OCI-LY3 (cell line): ENCODE measurements around the gene PSAPL1.

ENCODE experiments used
- H2AFZ ChIP-seq: fragments of 200-600, 300-600 bp; shearing (Covaris generic); 2 replicates; pipeline ENCODE4 v1.6.0; 2014; ENCODE audit warnings: antibody characterized with exemption, low read depth, low read length
- H3K27ac ChIP-seq: fragments of 200-600, 300-600 bp; sonication (generic); 2 replicates; pipeline ENCODE4 v1.5.1; 2014; ENCODE audit warnings: mild to moderate bottlenecking, low read length, moderate library complexity, mixed read lengths
- H3K27me3 ChIP-seq: fragments of 200-600, 300-600 bp; sonication (generic); 2 replicates; pipeline ENCODE4 v1.6.1; 2014; ENCODE audit warnings: low read depth, low read length, mixed read lengths
- H3K36me3 ChIP-seq: fragments of 200-600, 300-600 bp; sonication (generic); replicated peaks from 2 replicates; pipeline ENCODE3; 2014; ENCODE audit warnings: low read depth, low read length, mixed read lengths
- H3K4me1 ChIP-seq: fragments of 300-600, 200-600 bp; sonication (generic); 2 replicates; pipeline ENCODE4 v1.6.1; 2014; ENCODE audit warnings: low read length, mixed read lengths
- H3K4me2 ChIP-seq: fragments of 200-600, 300-600 bp; sonication (generic); 2 replicates; pipeline ENCODE4 v1.6.1; 2014; ENCODE audit warnings: low read length, mixed read lengths
- H3K4me3 ChIP-seq: fragments of 300-600, 200-600 bp; sonication (generic); 2 replicates; pipeline ENCODE4 v1.5.1; 2014; ENCODE audit warnings: antibody characterized with exemption, mild to moderate bottlenecking, low read length, moderate library complexity
- H3K79me2 ChIP-seq: fragments of 300-600, 200-600 bp; shearing (Covaris generic); 2 replicates; pipeline ENCODE4 v1.6.1; 2014; ENCODE audit warnings: mild to moderate bottlenecking, low read length, mixed read lengths
- H3K9ac ChIP-seq: fragments of 300-600, 200-600 bp; shearing (Covaris generic); 2 replicates; pipeline ENCODE4 v1.6.0; 2014; ENCODE audit warnings: mild to moderate bottlenecking, low read length, moderate library complexity
- H3K9me3 ChIP-seq: fragments of 200-600, 300-600 bp; shearing (Covaris generic); 2 replicates; pipeline ENCODE4 v1.6.1; 2014; ENCODE audit warnings: low read length, mixed read lengths; ENCODE audit not compliant: insufficient read depth
- H4K20me1 ChIP-seq: fragments of 200-600, 300-600 bp; sonication (generic); 2 replicates; pipeline ENCODE4 v1.6.1; 2016; ENCODE audit warnings: low read length, mixed read lengths; ENCODE audit not compliant: insufficient read depth
- EZH2phosphoT487 ChIP-seq: fragments of 200-600 bp; shearing (Covaris generic); IDR thresholded peaks from 2 replicates; pipeline ENCODE4 v1.6.1; 2018; ENCODE audit warnings: antibody characterized with exemption, mixed run types, low read depth
- TF ChIP-seq, protein P1 (sequence below): fragments of 200-600, 300-600 bp; sonication (generic); IDR thresholded peaks from 2 replicates; pipeline ENCODE4 v1.5.1; 2014; ENCODE audit warnings: antibody characterized with exemption, low read length, low read depth

Gene PSAPL1

DNA sequence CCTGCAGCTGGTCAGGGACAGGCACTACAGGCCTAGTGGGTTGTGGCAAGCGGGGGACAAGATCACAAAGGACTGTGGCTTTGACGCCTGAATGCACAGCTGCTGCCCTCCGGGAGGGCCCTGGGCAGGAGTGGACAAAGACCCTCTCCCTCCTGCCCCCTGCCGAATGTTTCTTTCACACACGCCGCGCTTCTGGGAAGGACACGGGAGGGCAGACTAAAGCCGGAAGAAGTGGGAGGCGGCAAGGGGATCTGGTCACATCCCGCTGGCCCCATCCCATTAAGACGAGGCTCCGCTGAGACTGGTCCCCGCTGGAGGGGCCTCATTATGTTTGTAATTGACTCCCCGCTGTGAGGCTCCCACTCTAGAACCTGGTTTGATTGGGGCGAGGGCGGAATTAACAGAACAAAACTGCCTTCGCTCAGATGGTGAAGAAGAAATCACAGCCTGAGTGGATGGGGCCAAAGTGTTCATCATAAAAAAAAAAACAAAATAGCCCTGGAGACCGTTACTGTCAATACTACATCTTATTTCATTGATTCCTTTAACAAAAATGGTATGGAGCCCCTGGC lies 37.8 kb upstream of the PSAPL1 start:
- no peaks in the 10 kb centered on the region for H3K4me1 ChIP-seq
- H3K9ac ChIP-seq: no peak overlapping the region
- no peak overlapping the region for H2AFZ ChIP-seq
- no peak overlapping the region for H3K27ac ChIP-seq
- H3K79me2 ChIP-seq: no peaks in the 10 kb centered on the region
- no peak overlapping the region for H3K4me2 ChIP-seq
- no peaks in the 10 kb centered on the region for H3K36me3 ChIP-seq
- H3K9me3 ChIP-seq: no peaks in the 10 kb centered on the region
- H3K4me3 ChIP-seq: no peak overlapping the region
- TF ChIP-seq EZH2phosphoT487: no peak
- TF ChIP-seq, protein P1, sequence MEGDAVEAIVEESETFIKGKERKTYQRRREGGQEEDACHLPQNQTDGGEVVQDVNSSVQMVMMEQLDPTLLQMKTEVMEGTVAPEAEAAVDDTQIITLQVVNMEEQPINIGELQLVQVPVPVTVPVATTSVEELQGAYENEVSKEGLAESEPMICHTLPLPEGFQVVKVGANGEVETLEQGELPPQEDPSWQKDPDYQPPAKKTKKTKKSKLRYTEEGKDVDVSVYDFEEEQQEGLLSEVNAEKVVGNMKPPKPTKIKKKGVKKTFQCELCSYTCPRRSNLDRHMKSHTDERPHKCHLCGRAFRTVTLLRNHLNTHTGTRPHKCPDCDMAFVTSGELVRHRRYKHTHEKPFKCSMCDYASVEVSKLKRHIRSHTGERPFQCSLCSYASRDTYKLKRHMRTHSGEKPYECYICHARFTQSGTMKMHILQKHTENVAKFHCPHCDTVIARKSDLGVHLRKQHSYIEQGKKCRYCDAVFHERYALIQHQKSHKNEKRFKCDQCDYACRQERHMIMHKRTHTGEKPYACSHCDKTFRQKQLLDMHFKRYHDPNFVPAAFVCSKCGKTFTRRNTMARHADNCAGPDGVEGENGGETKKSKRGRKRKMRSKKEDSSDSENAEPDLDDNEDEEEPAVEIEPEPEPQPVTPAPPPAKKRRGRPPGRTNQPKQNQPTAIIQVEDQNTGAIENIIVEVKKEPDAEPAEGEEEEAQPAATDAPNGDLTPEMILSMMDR: no peak
- no peaks in the 10 kb centered on the region for H3K27me3 ChIP-seq
- H4K20me1 ChIP-seq: no peaks in the 10 kb centered on the region

DNA sequence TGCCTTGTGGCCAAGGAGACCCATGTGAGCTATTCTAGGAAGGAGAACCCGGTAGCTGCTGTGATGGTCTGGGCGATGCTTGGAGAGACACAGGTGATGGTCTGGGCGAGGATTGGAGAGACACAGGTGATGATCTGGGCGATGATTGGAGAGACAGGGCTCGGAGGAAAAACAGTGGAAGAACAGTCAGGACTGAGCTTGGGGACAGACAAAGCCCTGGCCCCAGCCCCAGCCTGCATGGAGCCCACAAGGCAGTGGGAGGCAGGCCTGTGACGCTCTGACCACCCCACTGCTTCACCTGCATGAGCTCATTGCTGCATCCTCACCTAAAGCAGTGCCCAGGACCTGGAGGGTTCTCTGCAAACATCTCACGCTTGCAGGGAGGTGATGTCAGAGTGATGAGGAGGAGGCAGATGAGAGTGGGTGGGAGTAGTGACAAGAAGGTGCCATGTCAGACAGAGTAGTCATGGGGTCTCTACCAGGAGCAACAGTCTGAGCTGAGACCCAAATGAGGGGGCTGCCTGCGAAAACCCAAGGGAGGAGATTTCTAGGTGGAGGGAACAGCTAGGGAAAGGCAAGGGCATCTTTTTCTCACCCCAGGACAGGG lies 35.9 kb upstream of the PSAPL1 start:
- H3K27me3 ChIP-seq: no peaks in the 10 kb centered on the region
- no peak overlapping the region for H3K4me3 ChIP-seq
- no peak overlapping the region for H3K27ac ChIP-seq
- no peaks in the 10 kb centered on the region for H4K20me1 ChIP-seq
- H2AFZ ChIP-seq: no peak overlapping the region
- H3K9me3 ChIP-seq: no peaks in the 10 kb centered on the region
- no peaks in the 10 kb centered on the region for H3K4me1 ChIP-seq
- TF ChIP-seq EZH2phosphoT487: no peak
- TF ChIP-seq, protein P1: no peak
- H3K9ac ChIP-seq: no peak overlapping the region
- H3K79me2 ChIP-seq: no peaks in the 10 kb centered on the region
- no peak overlapping the region for H3K4me2 ChIP-seq
- H3K36me3 ChIP-seq: no peaks in the 10 kb centered on the region

DNA sequence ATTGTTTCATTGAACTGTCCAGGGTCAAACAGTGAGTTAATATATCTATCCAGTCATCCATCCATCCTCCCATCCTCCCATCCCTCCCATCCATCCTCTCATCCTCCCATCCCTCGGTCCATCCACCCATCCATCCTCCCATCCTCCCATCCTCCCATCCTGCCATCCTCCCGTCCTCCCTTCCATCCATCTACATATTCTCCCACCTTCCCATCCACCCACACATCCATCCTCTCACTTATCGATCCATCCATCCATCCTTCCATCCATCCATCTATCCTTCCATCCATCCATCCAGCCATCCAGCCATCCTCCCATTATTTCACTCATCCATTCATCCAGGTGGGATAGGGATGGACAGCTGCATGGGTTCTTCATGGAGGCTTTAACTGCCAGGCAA lies 35.4 kb upstream of the PSAPL1 start:
- Histone ChIP-seq H3K9me3 (no peaks in the 10 kb centered on the region), H3K4me3 (no peak overlapping the region), H3K4me1 (no peaks in the 10 kb centered on the region), H3K9ac (no peak overlapping the region), H3K27ac (no peak overlapping the region), H3K79me2 (no peaks in the 10 kb centered on the region), H3K27me3 (no peaks in the 10 kb centered on the region), H3K4me2 (no peak overlapping the region), H3K36me3 (no peaks in the 10 kb centered on the region), H2AFZ (no peak overlapping the region), H4K20me1 (no peaks in the 10 kb centered on the region)
- TF ChIP-seq, protein P1: no peak
- no peak for TF ChIP-seq EZH2phosphoT487

DNA sequence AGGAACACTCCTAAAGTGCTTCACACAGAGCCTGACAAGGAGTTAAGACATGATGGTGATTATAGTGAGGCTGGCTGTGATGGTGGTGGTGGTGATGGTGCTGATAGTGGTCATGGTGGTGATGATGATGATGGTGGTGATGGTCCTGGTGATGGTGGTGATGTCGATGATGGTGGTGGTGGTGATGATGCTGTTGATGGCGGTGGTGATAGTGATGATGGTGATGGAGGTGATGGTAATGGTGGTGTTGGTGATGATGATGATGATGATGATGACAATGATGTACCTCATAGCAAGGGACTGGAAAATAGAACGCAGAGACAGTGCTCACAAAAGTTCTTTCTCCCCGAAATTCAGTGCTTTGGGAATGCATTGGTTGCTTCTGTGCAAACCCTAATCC lies 34.3 kb upstream of the PSAPL1 start:
- no peaks in the 10 kb centered on the region for H3K79me2 ChIP-seq
- H3K4me1 ChIP-seq: no peaks in the 10 kb centered on the region
- no peaks in the 10 kb centered on the region for H3K9me3 ChIP-seq
- H3K27ac ChIP-seq: no peak overlapping the region
- H3K9ac ChIP-seq: no peak overlapping the region
- no peak overlapping the region for H2AFZ ChIP-seq
- no peaks in the 10 kb centered on the region for H3K27me3 ChIP-seq
- TF ChIP-seq, protein P1: no peak
- TF ChIP-seq EZH2phosphoT487: no peak
- no peaks in the 10 kb centered on the region for H3K36me3 ChIP-seq
- no peak overlapping the region for H3K4me2 ChIP-seq
- no peaks in the 10 kb centered on the region for H4K20me1 ChIP-seq
- no peak overlapping the region for H3K4me3 ChIP-seq
